Keratinocyte (primary cell): ENCODE results near the gene STX3. TPM values are rescaled to one million over a fixed set of nuclear protein-coding genes. Genes with fewer than 3 reads are reported as not detected.
A peak's percentile ranks its signal among the peaks of the same experiment; 100 is the strongest.

Experiments used
- DNase-seq: peaks from one replicate; pipeline ENCODE4 v3.0.0-alpha.2; 2011; ENCODE audit warnings: low read depth, missing footprints, low spot score
- FAIRE-seq: peaks from 2 replicates; lab custom pipeline; 2011; peaks lifted over from hg19 to GRCh38; lab: Jason Lieb, UNC
- H2AFZ ChIP-seq: 2 replicates; pipeline ENCODE4 v1.6.0; 2012; ENCODE audit warnings: low read length, control low read depth, inconsistent platforms; ENCODE audit not compliant: control insufficient read depth
- H3K27ac ChIP-seq: 2 replicates; pipeline ENCODE4 v1.5.1; 2011; ENCODE audit warnings: low read length; ENCODE audit not compliant: control insufficient read depth, insufficient read depth
- H3K27me3 ChIP-seq: 3 replicates; pipeline ENCODE4 v1.6.0; 2011; ENCODE audit warnings: low read length; ENCODE audit not compliant: control insufficient read depth, insufficient read depth; ENCODE audit errors: extremely low read depth
- H3K36me3 ChIP-seq, 2 experiments: 2 replicates in 1 of 2; 3 replicates in 1 of 2; pipeline ENCODE4 v1.5.1; 2011; ENCODE audit warnings: low read length in 2 of 2, mild to moderate bottlenecking in 1 of 2; ENCODE audit not compliant: control insufficient read depth in 2 of 2, insufficient read depth in 2 of 2; ENCODE audit errors: extremely low read depth in 1 of 2
- H3K4me1 ChIP-seq: 3 replicates; pipeline ENCODE4 v1.5.1; 2011; ENCODE audit warnings: low read length; ENCODE audit not compliant: control insufficient read depth, insufficient read depth; ENCODE audit errors: extremely low read depth
- H3K4me2 ChIP-seq: 3 replicates; pipeline ENCODE4 v1.6.0; 2011; ENCODE audit warnings: low read depth, low read length; ENCODE audit not compliant: control insufficient read depth, insufficient read depth; ENCODE audit errors: extremely low read depth
- H3K4me3 ChIP-seq, 3 experiments: fragments of 200-600 bp in 1 of 3; sonication (generic) in 1 of 3; 2 replicates in 2 of 3; 3 replicates in 1 of 3; pipeline ENCODE4 v1.5.1; 2011 to 2016; ENCODE audit warnings: low read length in 3 of 3, mild to moderate bottlenecking in 3 of 3, control low read depth in 2 of 3, inconsistent platforms in 1 of 3, low read depth in 1 of 3, mixed read lengths in 1 of 3, mixed run types in 1 of 3, moderate library complexity in 1 of 3; ENCODE audit not compliant: control insufficient read depth in 2 of 3, insufficient read depth in 2 of 3; ENCODE audit errors: extremely low read depth in 1 of 3
- H3K79me2 ChIP-seq: 2 replicates; pipeline ENCODE4 v1.6.0; 2012; ENCODE audit warnings: low read length; ENCODE audit not compliant: control insufficient read depth, insufficient read depth
- H3K9ac ChIP-seq: 3 replicates; pipeline ENCODE4 v1.6.0; 2011; ENCODE audit warnings: low read length; ENCODE audit not compliant: control insufficient read depth, insufficient read depth; ENCODE audit errors: extremely low read depth
- H3K9me1 ChIP-seq: 3 replicates; pipeline ENCODE4 v1.6.0; 2011; ENCODE audit warnings: low read length; ENCODE audit not compliant: control insufficient read depth, insufficient read depth; ENCODE audit errors: extremely low read depth
- H3K9me3 ChIP-seq: 2 replicates; pipeline ENCODE4 v1.5.1; 2012; ENCODE audit warnings: low read depth, low read length; ENCODE audit not compliant: control insufficient read depth
- H4K20me1 ChIP-seq: 3 replicates; pipeline ENCODE4 v1.6.0; 2011; ENCODE audit warnings: low read length; ENCODE audit not compliant: control insufficient read depth, insufficient read depth; ENCODE audit errors: extremely low read depth
- EZH2 ChIP-seq: IDR thresholded peaks from one replicate; pipeline ENCODE4 v1.6.1; 2012; ENCODE audit warnings: inconsistent platforms, mild to moderate bottlenecking, low read length, moderate library complexity
- dilution Hi-C: fragments of 300-500 bp; cut with MboI; formaldehyde crosslinking; loops from one replicate; pipeline ENCODE4 v1.7.0; 2020; ENCODE audit warnings: low sequenced_read_pairs; ENCODE audit not compliant: extremely low pct_ligation_motif_present
- polyA plus RNA-seq, 5 experiments: library from polyadenylated mRNA; depleted of rRNA in 3 of 5; stranded (reverse) in 3 of 5; stranded (forward) in 1 of 5; unstranded in 1 of 5; fragments of >200 nt; gene quantifications; 1 replicate in 1 of 5; 2 replicates in 3 of 5; 3 replicates in 1 of 5; pipeline versions ENCODE4 v1.2.1 to v1.2.3, GENCODE V29; 2011 to 2012; ENCODE audit warnings: missing spikeins in 2 of 5, low read depth in 1 of 5, low replicate concordance in 1 of 5
- TF ChIP-seq, protein P1 (sequence below), 3 experiments: IDR thresholded peaks in 1 of 3; conservative IDR thresholded peaks in 1 of 3; optimal IDR thresholded peaks in 1 of 3; 2 replicates in 2 of 3; 3 replicates in 1 of 3; pipeline versions ENCODE3 to v1.5.1; 2011; ENCODE audit warnings: low read length in 3 of 3, mild to moderate bottlenecking in 3 of 3, moderate library complexity in 2 of 3, control low read depth in 1 of 3, inconsistent platforms in 1 of 3; ENCODE audit not compliant: insufficient read depth in 2 of 3; ENCODE audit errors: extremely low read depth in 1 of 3

The STX3 gene
- polyA plus RNA-seq, 1 donor (not counting 4 experiments of a cell fraction or from before 2014, with no cell fraction given) = 48.0 TPM

DNA sequence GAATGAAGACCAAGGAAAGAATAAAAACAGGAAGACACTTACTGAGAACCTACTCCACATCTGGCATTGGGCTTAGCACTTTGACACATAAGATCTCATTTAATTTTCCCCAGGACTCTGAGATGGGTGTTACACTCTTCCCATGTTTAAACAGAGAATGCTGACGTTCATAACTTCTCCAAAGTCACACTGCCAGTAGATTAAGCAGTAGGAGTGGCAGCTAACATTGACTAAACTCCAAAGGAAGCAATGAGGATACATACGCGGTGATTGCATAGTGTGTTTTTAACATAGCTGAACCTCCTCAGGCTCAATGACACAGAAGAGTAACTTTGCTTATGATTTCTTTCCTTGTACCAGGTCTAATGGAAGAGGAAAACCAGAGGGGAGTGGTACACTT, 27.0 kb upstream of the STX3 start:
- TF ChIP-seq, protein P1, sequence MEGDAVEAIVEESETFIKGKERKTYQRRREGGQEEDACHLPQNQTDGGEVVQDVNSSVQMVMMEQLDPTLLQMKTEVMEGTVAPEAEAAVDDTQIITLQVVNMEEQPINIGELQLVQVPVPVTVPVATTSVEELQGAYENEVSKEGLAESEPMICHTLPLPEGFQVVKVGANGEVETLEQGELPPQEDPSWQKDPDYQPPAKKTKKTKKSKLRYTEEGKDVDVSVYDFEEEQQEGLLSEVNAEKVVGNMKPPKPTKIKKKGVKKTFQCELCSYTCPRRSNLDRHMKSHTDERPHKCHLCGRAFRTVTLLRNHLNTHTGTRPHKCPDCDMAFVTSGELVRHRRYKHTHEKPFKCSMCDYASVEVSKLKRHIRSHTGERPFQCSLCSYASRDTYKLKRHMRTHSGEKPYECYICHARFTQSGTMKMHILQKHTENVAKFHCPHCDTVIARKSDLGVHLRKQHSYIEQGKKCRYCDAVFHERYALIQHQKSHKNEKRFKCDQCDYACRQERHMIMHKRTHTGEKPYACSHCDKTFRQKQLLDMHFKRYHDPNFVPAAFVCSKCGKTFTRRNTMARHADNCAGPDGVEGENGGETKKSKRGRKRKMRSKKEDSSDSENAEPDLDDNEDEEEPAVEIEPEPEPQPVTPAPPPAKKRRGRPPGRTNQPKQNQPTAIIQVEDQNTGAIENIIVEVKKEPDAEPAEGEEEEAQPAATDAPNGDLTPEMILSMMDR (optimal IDR thresholded peaks at IDR 0.05 in 1 of 3, IDR thresholded peaks at IDR 0.05 in 1 of 3, conservative IDR thresholded peaks at IDR 0.05 in 1 of 3; ENCODE audit: extremely low read depth in 1 of 3, insufficient read depth in 2 of 3, low read length in 3 of 3) = no peak
- TF ChIP-seq EZH2 = no peak
- Histone ChIP-seq H3K9ac (no peak overlapping the region), H3K4me2 (no peak overlapping the region), H3K27me3 (no peaks in the 10 kb centered on the region), H3K4me1 (no peaks in the 10 kb centered on the region), H3K36me3 (no peaks in the 10 kb centered on the region), H4K20me1 (no peaks in the 10 kb centered on the region), H3K27ac (no peak overlapping the region), H3K9me1 (no peaks in the 10 kb centered on the region), H2AFZ (no peak overlapping the region), H3K9me3 (no peaks in the 10 kb centered on the region), H3K4me3 (no peak overlapping the region), H3K79me2 (no peaks in the 10 kb centered on the region)
- DNase-seq = no peak
- no peak for FAIRE-seq
- dilution Hi-C loops = no loop called here

DNA sequence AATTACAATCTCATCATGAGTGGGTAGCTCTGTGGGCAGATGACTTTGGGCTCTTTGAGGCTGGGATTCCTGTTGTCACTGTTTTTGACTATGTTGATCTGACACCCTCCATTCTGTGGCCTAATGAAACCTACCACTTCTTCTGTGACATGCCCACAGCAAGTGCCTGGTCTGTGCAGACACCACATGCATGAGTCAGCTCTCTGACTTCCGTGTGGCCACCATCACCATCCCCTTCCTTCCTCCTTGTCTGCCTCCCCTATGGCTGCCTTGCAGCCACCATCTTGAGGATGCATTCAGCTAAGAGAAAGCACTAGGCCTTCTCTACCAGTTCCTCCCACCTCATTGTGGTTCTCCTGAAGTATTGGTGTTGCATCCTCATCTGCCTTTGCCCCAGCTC, 26.3 kb upstream of the STX3 start:
- Histone ChIP-seq H3K4me1 (no peaks in the 10 kb centered on the region), H3K36me3 (no peaks in the 10 kb centered on the region), H3K4me3 (no peak overlapping the region), H2AFZ (peak overlapping the region; percentile 45), H3K9ac (no peak overlapping the region), H3K9me1 (no peaks in the 10 kb centered on the region), H4K20me1 (no peaks in the 10 kb centered on the region), H3K9me3 (no peaks in the 10 kb centered on the region), H3K4me2 (no peak overlapping the region), H3K27me3 (no peaks in the 10 kb centered on the region), H3K27ac (no peak overlapping the region), H3K79me2 (no peaks in the 10 kb centered on the region)
- TF ChIP-seq, protein P1 (optimal IDR thresholded peaks at IDR 0.05 in 1 of 3, IDR thresholded peaks at IDR 0.05 in 1 of 3, conservative IDR thresholded peaks at IDR 0.05 in 1 of 3; ENCODE audit: extremely low read depth in 1 of 3, insufficient read depth in 2 of 3, low read length in 3 of 3) = no peak
- FAIRE-seq (no peak), DNase-seq (no peak)
- dilution Hi-C loops = no loop called here
